ENCODE results near the gene FYN.

GRCh38 chr6:111767752-111768430, 105.4 kb downstream of the FYN start:
- TF ChIP-seq, protein P1, sequence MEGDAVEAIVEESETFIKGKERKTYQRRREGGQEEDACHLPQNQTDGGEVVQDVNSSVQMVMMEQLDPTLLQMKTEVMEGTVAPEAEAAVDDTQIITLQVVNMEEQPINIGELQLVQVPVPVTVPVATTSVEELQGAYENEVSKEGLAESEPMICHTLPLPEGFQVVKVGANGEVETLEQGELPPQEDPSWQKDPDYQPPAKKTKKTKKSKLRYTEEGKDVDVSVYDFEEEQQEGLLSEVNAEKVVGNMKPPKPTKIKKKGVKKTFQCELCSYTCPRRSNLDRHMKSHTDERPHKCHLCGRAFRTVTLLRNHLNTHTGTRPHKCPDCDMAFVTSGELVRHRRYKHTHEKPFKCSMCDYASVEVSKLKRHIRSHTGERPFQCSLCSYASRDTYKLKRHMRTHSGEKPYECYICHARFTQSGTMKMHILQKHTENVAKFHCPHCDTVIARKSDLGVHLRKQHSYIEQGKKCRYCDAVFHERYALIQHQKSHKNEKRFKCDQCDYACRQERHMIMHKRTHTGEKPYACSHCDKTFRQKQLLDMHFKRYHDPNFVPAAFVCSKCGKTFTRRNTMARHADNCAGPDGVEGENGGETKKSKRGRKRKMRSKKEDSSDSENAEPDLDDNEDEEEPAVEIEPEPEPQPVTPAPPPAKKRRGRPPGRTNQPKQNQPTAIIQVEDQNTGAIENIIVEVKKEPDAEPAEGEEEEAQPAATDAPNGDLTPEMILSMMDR (IDR thresholded peaks at IDR 0.05 in 2 of 3, conservative IDR thresholded peaks at IDR 0.05 in 1 of 3; ENCODE audit: borderline replicate concordance in 1 of 3, insufficient read depth in 1 of 3, low read depth in 2 of 3, low read length in 2 of 3): no peak
- no peak for TF ChIP-seq POLR2AphosphoS5 (IDR thresholded peaks at IDR 0.05; ENCODE audit: low read depth, low read length)
- no peak for TF ChIP-seq EGR1 (IDR thresholded peaks at IDR 0.05; ENCODE audit: low read depth)
- TF ChIP-seq FOSL1 (IDR thresholded peaks at IDR 0.05; ENCODE audit: low read depth): no peak
- TF ChIP-seq POLR2A (IDR thresholded peaks at IDR 0.05; ENCODE audit: borderline replicate concordance, extremely low read depth, insufficient read depth, insufficient read length): no peak
- TF ChIP-seq CEBPB (IDR thresholded peaks at IDR 0.05; ENCODE audit: low read depth): no peak
- TF ChIP-seq ELF1 (IDR thresholded peaks at IDR 0.05; ENCODE audit: borderline replicate concordance, low read depth): no peak
- TF ChIP-seq ZFX (IDR thresholded peaks at IDR 0.05): no peak
- TF ChIP-seq REST (IDR thresholded peaks at IDR 0.05; ENCODE audit: low read depth): no peak
